Colon (tissue), 2 donors: ENCODE measurements around the gene RTP5.
"Not testable (repeated sequence)": the region's sequence is repeated elsewhere in the genome, so short reads cannot be mapped to it uniquely, and the experiment has no call there.

Source experiments
- FAIRE-seq: peaks from 2 replicates; lab custom pipeline; 2012; peaks lifted over from hg19 to GRCh38; lab: Jason Lieb, UNC
- donor health status: control.
- donor health status: control.

The RTP5 gene

GRCh38 chr2:241902357-241902991, 32.9 kb downstream of the RTP5 start:
- FAIRE-seq: no peak

GRCh38 chr2:241903121-241904010, 33.8 kb downstream of the RTP5 start:
- no peak for FAIRE-seq

GRCh38 chr2:241904011-241904718, 34.6 kb downstream of the RTP5 start:
- no peak for FAIRE-seq

- FAIRE-seq: no peak
Measured at GRCh38 chr2:241904791-241905710, 35.5 kb downstream of the RTP5 start.

- no peak for FAIRE-seq
Measured at GRCh38 chr2:241905716-241906377, 36.3 kb downstream of the RTP5 start.

GRCh38 chr2:241906378-241906770, 36.8 kb downstream of the RTP5 start:
- FAIRE-seq: not testable (repeated sequence)

GRCh38 chr2:241906826-241907570, 37.5 kb downstream of the RTP5 start:
- FAIRE-seq: no peak

GRCh38 chr2:241907831-241908230, 38.3 kb downstream of the RTP5 start:
- FAIRE-seq: not testable (repeated sequence)

- no peak for FAIRE-seq
Measured at GRCh38 chr2:241908686-241909420, 39.3 kb downstream of the RTP5 start.

GRCh38 chr2:241909769-241910168, 40.2 kb downstream of the RTP5 start:
- no peak for FAIRE-seq

GRCh38 chr2:241910604-241911520, 41.3 kb downstream of the RTP5 start:
- no peak for FAIRE-seq

GRCh38 chr2:241911551-241911950, 42.0 kb downstream of the RTP5 start:
- FAIRE-seq: no peak

GRCh38 chr2:241912021-241912555, 42.6 kb downstream of the RTP5 start:
- FAIRE-seq: no peak

- no peak for FAIRE-seq
Measured at GRCh38 chr2:241913703-241914102, 44.2 kb downstream of the RTP5 start.

- FAIRE-seq: no peak
Measured at GRCh38 chr2:241914542-241914941, 45.0 kb downstream of the RTP5 start.

GRCh38 chr2:241921631-241922030, 52.1 kb downstream of the RTP5 start:
- not testable (repeated sequence) for FAIRE-seq

- FAIRE-seq: no peak
Measured at GRCh38 chr2:241922411-241922810, 52.9 kb downstream of the RTP5 start.
